ENCODE results near the gene TMEM45B.
"Not testable (repeated sequence)": the region's sequence is repeated elsewhere in the genome, so short reads cannot be mapped to it uniquely, and the experiment has no call there.

DNA sequence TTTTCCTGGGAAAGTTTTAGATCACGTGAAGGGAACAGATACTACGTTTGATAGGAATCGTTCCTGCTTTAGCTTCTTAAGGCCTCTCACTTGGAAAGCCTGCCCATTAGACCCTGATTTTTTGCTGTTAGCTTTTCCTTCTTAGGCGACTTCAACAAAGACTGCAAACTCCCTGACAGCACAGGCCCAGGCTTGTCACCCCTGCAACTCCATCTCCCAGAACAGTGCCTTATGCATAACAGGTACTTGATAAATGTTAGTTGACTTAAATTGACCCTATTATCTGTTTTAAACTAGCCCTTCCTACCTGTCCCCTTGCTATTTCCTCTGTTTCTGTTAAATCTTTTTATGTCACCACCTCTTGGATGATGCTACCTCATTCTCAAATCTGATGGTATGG lies 7.6 kb downstream of the TMEM45B start:
- TF ChIP-seq FOXM1 (IDR thresholded peaks at IDR 0.05; ENCODE audit: borderline replicate concordance); BHLHE40 (IDR thresholded peaks at IDR 0.05; ENCODE audit: borderline replicate concordance); SP1 (IDR thresholded peaks at IDR 0.05); ZNF384 (IDR thresholded peaks at IDR 0.05); TARDBP (IDR thresholded peaks at IDR 0.05); ELF4 (IDR thresholded peaks at IDR 0.05); FOXA1 (IDR thresholded peaks at IDR 0.05); L3MBTL2 (conservative IDR thresholded peaks at IDR 0.05): not testable (repeated sequence)
